ENCODE results near the gene ZFPL1. TPM values are rescaled to one million over a fixed set of nuclear protein-coding genes. Genes with fewer than 3 reads are reported as not detected.

The ZFPL1 gene
- total and polyA plus RNA-seq, 4 donors: 24.9 to 69.9 (median 33.3) TPM

DNA sequence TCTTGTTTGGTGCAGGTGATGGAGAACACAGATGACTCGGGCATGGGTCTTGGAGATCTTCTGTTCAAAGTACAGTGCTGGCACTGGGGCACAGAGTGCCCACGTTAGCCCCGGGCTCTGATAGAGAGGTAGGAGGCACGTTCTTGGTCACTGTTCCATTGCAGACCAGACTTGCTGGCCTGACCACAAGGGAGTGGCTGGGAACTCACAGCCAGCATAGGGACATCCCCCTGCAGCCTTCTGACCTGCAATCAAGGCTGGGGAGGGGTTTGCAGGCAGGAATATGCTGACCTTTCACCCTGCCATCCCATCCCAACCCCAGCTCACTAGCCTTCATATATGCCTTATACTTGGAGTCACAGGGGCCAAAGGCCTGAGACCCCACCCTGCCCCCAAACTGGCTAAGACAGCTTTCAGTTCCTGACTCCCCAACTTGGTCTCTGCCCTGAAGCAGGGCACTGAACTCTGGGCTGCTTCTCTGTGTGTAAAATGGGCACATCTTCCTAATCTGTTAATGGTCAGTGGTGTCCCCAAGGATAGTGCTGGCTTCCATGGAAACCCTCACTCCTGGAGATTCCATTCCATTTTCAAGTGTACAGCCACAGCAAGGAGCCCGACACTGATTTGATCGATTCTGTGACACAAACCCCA lies 42.7 kb downstream of the ZFPL1 start:
- intact Hi-C loops (cut with DNase I): no loop called here
- Histone ChIP-seq H3K9me3 (ENCODE audit: control insufficient read depth, low read length) (no peaks in the 10 kb centered on the region), H3K4me1 (ENCODE audit: control insufficient read depth in 1 of 2, insufficient read depth in 2 of 2, low read length in 2 of 2) (no peaks in the 10 kb centered on the region), H3K36me3 (ENCODE audit: control insufficient read depth in 1 of 2, insufficient read depth in 2 of 2, low read length in 1 of 2) (peaks cover 7 to 17% of the 10 kb centered on the region in 2 donors), H3K4me3 (ENCODE audit: low read length in 2 of 2) (no peak overlapping the region), H3K27me3 (ENCODE audit: control insufficient read depth in 1 of 2, insufficient read depth in 2 of 2, low read length in 1 of 2) (no peaks in the 10 kb centered on the region), H3K27ac (ENCODE audit: low read depth in 1 of 2, low read length in 2 of 2) (no peak overlapping the region)
- DNase-seq (no peak), ATAC-seq (ENCODE audit: low FRiP score) (no peak)
- 55 to 59% methylated on average over 6 of the region's 6 CpGs for WGBS, 2 donors

DNA sequence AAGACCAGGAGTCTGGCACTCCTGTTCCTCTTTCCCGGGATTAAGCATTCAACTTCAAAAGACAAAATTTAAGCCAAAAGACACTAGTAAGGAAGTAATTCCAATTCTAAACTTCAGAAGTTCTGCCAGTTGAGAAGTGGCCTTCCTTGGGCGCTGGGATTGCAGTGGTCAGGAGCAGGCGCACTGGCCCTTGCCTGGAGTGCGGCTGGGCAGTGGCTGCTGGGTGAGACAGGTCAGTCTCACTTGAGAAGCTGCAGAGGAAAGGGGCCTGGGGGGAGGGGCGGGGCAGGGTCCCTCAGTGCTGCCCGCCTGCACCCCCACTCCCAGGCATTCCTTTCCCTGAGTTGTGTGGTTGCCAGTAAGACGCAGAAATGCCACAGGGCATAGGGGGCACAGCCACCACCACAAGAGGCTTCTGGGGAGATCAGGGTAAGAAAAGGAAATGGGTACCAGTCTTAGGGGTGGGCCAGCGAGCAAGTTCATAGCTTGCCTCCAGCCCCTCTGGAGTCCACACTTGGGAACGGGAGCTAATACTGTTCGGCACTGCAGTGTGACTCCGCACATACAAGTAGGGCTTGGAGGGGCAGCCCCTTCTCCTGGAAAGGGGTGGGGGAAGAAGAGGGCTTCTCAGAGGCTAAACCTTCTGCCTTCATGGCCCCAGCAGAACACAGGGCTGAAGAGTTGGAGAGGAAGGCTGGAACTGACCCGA lies 43.6 kb downstream of the ZFPL1 start:
- DNase-seq (no peak), ATAC-seq (ENCODE audit: low FRiP score) (no peak)
- no peak overlapping the region for H3K27ac ChIP-seq (ENCODE audit: low read depth in 1 of 2, low read length in 2 of 2)
- peaks cover 7 to 17% of the 10 kb centered on the region in 2 donors for H3K36me3 ChIP-seq (ENCODE audit: control insufficient read depth in 1 of 2, insufficient read depth in 2 of 2, low read length in 1 of 2)
- H3K4me3 ChIP-seq (ENCODE audit: low read length in 2 of 2): no peak overlapping the region
- H3K9me3 ChIP-seq (ENCODE audit: control insufficient read depth, low read length): no peaks in the 10 kb centered on the region
- WGBS, 2 donors: 66 to 67% methylated on average over 12 of the region's 12 CpGs
- no peaks in the 10 kb centered on the region for H3K27me3 ChIP-seq (ENCODE audit: control insufficient read depth in 1 of 2, insufficient read depth in 2 of 2, low read length in 1 of 2)
- intact Hi-C loops (cut with DNase I): no loop called here
- H3K4me1 ChIP-seq (ENCODE audit: control insufficient read depth in 1 of 2, insufficient read depth in 2 of 2, low read length in 2 of 2): no peaks in the 10 kb centered on the region

DNA sequence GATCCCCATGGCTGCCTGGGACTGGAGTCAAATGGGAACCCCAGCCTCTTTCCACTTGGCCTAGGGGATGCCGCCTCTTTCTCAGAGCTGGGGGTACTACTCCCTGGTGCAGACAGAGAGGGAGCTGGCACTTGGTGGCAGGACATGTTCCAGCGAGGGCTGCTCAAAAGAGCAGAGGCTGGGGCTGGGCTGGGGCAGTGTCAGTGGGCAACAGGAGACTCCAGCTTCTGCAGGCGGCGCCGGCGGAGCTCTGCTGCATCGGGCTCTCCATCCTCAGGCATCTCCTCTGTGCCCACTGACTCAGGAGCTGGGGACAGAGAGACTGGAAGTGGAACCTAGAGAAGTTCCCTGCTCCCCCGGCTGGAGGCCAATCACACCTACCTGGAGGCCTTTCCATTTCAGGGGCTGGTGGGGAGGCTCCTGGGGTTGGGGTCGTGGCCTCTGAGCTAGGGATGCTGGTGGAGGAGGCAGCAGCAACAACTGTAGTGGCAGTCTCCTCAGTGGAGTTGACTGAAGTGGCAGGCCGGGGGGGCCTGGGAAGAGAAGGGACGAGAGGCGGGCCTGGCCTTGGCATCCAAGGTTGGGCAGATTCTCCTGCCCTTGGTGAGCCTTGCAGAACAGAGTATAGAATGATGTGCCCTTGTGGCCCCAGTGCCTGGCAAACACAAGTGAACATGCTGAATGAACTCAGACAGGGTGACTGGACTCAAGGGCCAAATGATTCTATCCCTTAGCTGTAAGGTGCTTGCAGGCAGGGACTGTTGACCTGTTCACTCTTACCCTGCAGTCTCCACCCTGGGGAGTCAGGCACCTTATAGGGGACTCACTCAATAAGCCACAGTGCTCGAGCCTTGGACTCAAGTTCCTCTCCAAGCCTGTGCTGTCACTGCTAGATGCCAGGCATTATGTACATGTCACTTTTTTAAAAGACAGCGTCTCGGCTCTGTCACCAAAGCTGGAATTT lies 44.4 kb downstream of the ZFPL1 start:
- peak in 1 of 2 donors; percentile 46 for DNase-seq
- Histone ChIP-seq H3K4me3 (ENCODE audit: low read length in 2 of 2) (no peak overlapping the region), H3K4me1 (ENCODE audit: control insufficient read depth in 1 of 2, insufficient read depth in 2 of 2, low read length in 2 of 2) (no peaks in the 10 kb centered on the region), H3K9me3 (ENCODE audit: control insufficient read depth, low read length) (no peaks in the 10 kb centered on the region), H3K27me3 (ENCODE audit: control insufficient read depth in 1 of 2, insufficient read depth in 2 of 2, low read length in 1 of 2) (no peaks in the 10 kb centered on the region), H3K36me3 (ENCODE audit: control insufficient read depth in 1 of 2, insufficient read depth in 2 of 2, low read length in 1 of 2) (peaks cover 7 to 17% of the 10 kb centered on the region in 2 donors), H3K27ac (ENCODE audit: low read depth in 1 of 2, low read length in 2 of 2) (no peak overlapping the region)
- 72 to 75% methylated on average over 15 of the region's 15 CpGs for WGBS, 2 donors
- intact Hi-C loops (cut with DNase I): no loop called here
- no peak for ATAC-seq (ENCODE audit: low FRiP score)

DNA sequence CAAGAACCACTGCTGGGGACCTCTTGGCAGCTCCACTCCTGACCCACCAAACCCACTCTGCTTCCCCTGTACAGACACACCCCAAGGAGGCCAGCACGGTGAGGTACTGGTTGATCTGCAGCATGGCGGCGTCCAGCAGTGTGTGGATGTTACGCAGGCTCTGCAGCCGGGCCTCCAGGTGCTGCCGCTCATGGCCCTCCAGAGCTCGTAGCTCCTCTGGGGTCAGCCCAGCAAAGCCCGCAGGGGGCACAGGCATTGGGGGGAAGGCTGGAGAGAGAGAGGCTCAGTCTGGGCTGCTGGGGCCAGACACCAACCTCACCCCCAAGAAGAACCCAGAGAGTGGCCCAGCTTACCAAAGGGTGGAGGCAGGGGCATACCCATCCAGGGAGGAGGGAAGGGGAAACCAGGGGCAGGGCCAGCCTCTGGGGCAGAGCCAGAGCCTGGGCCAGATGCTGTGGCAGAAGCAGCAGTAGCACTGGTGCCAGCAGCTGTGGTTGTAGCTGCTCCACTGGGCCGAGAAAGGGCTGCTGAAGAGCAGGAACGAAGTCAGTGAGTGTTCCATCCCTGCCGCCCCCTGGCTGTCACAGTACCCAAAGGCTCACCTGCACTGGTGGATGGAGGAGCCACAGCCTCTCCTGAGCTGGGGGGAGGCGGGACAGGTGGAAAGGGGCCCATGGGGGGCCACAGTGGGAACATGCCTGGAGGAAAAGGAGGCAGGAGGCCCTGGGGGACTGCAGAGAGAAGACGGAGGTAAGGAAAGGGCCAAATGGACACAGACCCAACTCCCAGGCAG lies 45.8 kb downstream of the ZFPL1 start:
- Histone ChIP-seq H3K9me3 (ENCODE audit: control insufficient read depth, low read length) (no peaks in the 10 kb centered on the region), H3K36me3 (ENCODE audit: control insufficient read depth in 1 of 2, insufficient read depth in 2 of 2, low read length in 1 of 2) (peaks cover 7 to 17% of the 10 kb centered on the region in 2 donors), H3K27ac (ENCODE audit: low read depth in 1 of 2, low read length in 2 of 2) (no peak overlapping the region), H3K4me3 (ENCODE audit: low read length in 2 of 2) (no peak overlapping the region), H3K27me3 (ENCODE audit: control insufficient read depth in 1 of 2, insufficient read depth in 2 of 2, low read length in 1 of 2) (no peaks in the 10 kb centered on the region), H3K4me1 (ENCODE audit: control insufficient read depth in 1 of 2, insufficient read depth in 2 of 2, low read length in 2 of 2) (no peaks in the 10 kb centered on the region)
- WGBS, 2 donors: 81 to 84% methylated on average over 13 of the region's 13 CpGs
- DNase-seq (peak in 1 of 2 donors; percentile 44), ATAC-seq (ENCODE audit: low FRiP score) (no peak)
- intact Hi-C loops (cut with DNase I): no loop called here

DNA sequence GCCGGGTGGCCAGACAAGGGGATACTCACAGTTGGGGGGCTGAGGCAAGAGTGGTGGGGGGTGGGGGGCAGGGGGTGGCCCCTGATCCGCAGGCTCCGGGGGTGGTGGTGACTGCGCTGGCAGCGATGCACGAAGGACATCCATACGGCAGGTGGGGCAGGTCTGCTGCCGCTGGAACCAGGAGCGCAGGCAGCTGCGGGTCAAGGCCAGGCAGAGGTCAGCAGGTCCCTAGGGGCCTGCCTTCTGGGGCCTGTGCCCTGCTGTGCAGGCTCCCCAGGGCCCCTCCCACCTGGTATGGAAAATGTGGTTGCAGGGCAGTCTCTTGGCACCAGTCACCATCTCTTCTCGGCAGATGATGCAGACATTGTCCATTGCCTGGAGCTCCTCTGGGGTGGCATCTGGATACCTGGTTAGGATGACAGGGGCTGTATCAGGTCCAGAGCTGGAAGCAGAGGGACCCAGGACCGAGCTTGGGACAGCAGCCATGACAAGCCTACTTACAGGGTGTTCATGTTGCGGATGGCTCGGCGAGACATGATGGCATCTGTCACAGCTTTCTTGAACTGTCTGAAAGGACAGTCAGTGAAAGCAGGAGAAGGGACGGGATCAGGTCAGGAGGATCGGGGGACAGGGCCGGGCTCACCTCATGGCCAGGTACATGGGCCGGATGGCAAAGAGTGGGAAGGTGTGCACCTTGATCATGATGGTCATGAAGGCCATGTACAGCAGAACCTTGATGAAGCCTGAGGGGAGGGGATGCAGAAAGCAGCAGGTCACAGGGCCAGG lies 46.8 kb downstream of the ZFPL1 start:
- 79% methylated on average over 19 of the region's 19 CpGs for WGBS, 2 donors
- Histone ChIP-seq H3K9me3 (ENCODE audit: control insufficient read depth, low read length) (no peaks in the 10 kb centered on the region), H3K4me1 (ENCODE audit: control insufficient read depth in 1 of 2, insufficient read depth in 2 of 2, low read length in 2 of 2) (no peaks in the 10 kb centered on the region), H3K27ac (ENCODE audit: low read depth in 1 of 2, low read length in 2 of 2) (no peak overlapping the region), H3K4me3 (ENCODE audit: low read length in 2 of 2) (no peak overlapping the region), H3K36me3 (ENCODE audit: control insufficient read depth in 1 of 2, insufficient read depth in 2 of 2, low read length in 1 of 2) (peaks cover 7 to 17% of the 10 kb centered on the region in 2 donors), H3K27me3 (ENCODE audit: control insufficient read depth in 1 of 2, insufficient read depth in 2 of 2, low read length in 1 of 2) (no peaks in the 10 kb centered on the region)
- ATAC-seq (ENCODE audit: low FRiP score): no peak
- intact Hi-C loops (cut with DNase I): no loop called here
- DNase-seq: peak in 1 of 2 donors; percentile 42

DNA sequence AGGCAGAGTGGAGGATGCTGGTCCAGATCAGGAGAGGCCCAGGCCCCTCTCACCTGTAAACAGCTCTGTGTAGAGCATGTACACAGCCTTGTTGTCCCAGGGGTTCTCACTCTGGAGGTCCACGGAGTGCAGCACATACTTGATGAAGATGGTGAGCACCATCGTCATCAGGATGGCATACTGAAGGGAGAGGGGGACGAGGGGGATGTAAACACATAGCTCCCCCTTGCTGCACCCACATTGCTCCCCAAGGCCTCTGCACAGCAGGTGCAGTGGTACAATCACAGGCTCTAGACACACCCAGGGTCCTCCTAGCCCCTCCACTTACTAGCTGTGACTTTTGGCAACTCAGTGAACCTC lies 47.4 kb downstream of the ZFPL1 start:
- intact Hi-C loops (cut with DNase I): no loop called here
- WGBS, 2 donors: 73 to 79% methylated on average over 3 of the region's 3 CpGs
- ATAC-seq (ENCODE audit: low FRiP score) (no peak), DNase-seq (peak in 1 of 2 donors; percentile 36)
- Histone ChIP-seq H3K27me3 (ENCODE audit: control insufficient read depth in 1 of 2, insufficient read depth in 2 of 2, low read length in 1 of 2) (no peaks in the 10 kb centered on the region), H3K4me3 (ENCODE audit: low read length in 2 of 2) (no peak overlapping the region), H3K36me3 (ENCODE audit: control insufficient read depth in 1 of 2, insufficient read depth in 2 of 2, low read length in 1 of 2) (peaks cover 7 to 17% of the 10 kb centered on the region in 2 donors), H3K9me3 (ENCODE audit: control insufficient read depth, low read length) (no peaks in the 10 kb centered on the region), H3K4me1 (ENCODE audit: control insufficient read depth in 1 of 2, insufficient read depth in 2 of 2, low read length in 2 of 2) (no peaks in the 10 kb centered on the region), H3K27ac (ENCODE audit: low read depth in 1 of 2, low read length in 2 of 2) (no peak overlapping the region)

DNA sequence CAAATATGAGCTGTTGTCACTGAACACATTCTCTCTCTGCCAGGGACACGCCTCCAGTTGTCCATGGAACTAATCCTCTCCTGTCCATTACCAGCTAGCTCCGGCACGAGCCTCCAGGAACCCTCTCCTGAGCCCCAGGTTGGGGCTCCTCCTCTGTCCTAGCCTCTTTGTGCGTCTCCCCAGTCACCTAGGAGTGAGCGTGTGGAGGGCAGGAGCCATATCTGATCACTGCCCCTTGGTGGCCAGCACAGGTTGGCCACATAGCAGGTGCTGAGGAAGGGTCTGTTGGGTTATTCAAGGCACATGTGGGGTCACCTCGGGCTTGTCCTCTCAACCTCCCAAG lies 47.8 kb downstream of the ZFPL1 start:
- 79 to 85% methylated on average over 6 of the region's 6 CpGs for WGBS, 2 donors
- Histone ChIP-seq H3K27me3 (ENCODE audit: control insufficient read depth in 1 of 2, insufficient read depth in 2 of 2, low read length in 1 of 2) (no peaks in the 10 kb centered on the region), H3K4me3 (ENCODE audit: low read length in 2 of 2) (no peak overlapping the region), H3K27ac (ENCODE audit: low read depth in 1 of 2, low read length in 2 of 2) (no peak overlapping the region), H3K4me1 (ENCODE audit: control insufficient read depth in 1 of 2, insufficient read depth in 2 of 2, low read length in 2 of 2) (no peaks in the 10 kb centered on the region), H3K36me3 (ENCODE audit: control insufficient read depth in 1 of 2, insufficient read depth in 2 of 2, low read length in 1 of 2) (peaks cover 7 to 16% of the 10 kb centered on the region in 2 donors), H3K9me3 (ENCODE audit: control insufficient read depth, low read length) (no peaks in the 10 kb centered on the region)
- intact Hi-C loops (cut with DNase I): no loop called here
- DNase-seq (no peak), ATAC-seq (ENCODE audit: low FRiP score) (no peak)
